Measurements from ENCODE around the gene MYOCD. TPM values are rescaled to one million over a fixed set of nuclear protein-coding genes. Genes with fewer than 3 reads are reported as not detected.

MYOCD gene
- total and polyA plus RNA-seq, 7 donors = 0.46 to 168 (median 108) TPM

GRCh38 chr17:12730421-12730820 is 64.7 kb downstream of the MYOCD start:
- Histone ChIP-seq H3K36me3 (peaks cover 0 to 21% (median 3%) of the 10 kb centered on the region in 4 donors), H3K27ac (peak overlapping the region; percentile 20 to 80 (median 70)), H3K4me3 (no peak overlapping the region), H3K4me1 (peaks cover 0 to 43% (median 35%) of the 10 kb centered on the region in 4 donors), H3K9me3 (no peaks in the 10 kb centered on the region), H3K27me3 (no peaks in the 10 kb centered on the region)
- no peak for TF ChIP-seq POLR2A (IDR thresholded peaks at IDR 0.05)
- no peak for TF ChIP-seq CTCF (IDR thresholded peaks at IDR 0.05)
- no peak for TF ChIP-seq POLR2AphosphoS5 (IDR thresholded peaks at IDR 0.05)
- no peak for TF ChIP-seq EP300 (IDR thresholded peaks at IDR 0.05)
- intact Hi-C loops (cut with DNase I) = loop anchor here (10.0 kb wide), 2 partner anchors 186 to 306 kb away; no protein-coding TSS in a partner anchor
- no peak for DNase-seq
- WGBS, 2 donors = 82 to 90% methylated on average over 5 of the region's 5 CpGs

DNA sequence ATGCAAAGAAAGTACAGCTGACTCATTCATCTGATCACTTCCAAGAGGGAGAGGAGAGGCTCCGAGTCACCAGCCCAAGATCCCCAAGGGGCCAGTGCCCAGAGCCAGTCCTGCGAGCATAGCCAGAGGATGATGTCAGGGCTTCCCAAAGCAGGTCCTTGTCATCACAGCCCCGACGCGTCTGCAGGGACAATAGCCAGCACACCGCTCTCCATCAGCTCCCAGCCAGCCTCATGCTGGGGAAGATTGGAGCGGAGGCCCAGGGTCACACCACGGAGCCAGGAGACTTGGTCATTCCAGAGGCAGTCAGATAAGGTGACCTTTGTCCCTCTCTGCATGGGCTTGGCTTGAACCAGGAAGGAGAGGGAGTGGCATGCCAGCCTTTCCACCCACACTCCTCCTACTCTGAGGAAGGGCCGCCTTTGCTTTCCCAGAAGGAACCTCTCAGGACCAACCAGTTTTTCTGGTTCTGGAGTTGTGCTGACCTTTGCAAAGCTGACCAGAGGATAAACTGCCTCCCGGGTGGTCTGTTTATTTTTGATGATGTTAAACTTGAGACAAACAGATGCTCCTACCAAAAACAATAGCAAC is 65.3 kb downstream of the MYOCD start:
- DNase-seq = peak; percentile 79
- WGBS, 2 donors = 6 to 35% methylated on average over 10 of the region's 10 CpGs
- H3K27me3 ChIP-seq = no peaks in the 10 kb centered on the region
- peak overlapping the region; percentile 20 to 80 (median 70) for H3K27ac ChIP-seq
- peak in 1 of 4 donors; percentile 66 for TF ChIP-seq EP300 (IDR thresholded peaks at IDR 0.05)
- peak; percentile 7 to 74 (median 58) for TF ChIP-seq POLR2AphosphoS5 (IDR thresholded peaks at IDR 0.05)
- no peak for TF ChIP-seq CTCF (IDR thresholded peaks at IDR 0.05)
- peaks cover 0 to 43% (median 35%) of the 10 kb centered on the region in 4 donors for H3K4me1 ChIP-seq
- intact Hi-C loops (cut with DNase I) = loop anchor here (10.0 kb wide), 2 partner anchors 186 to 306 kb away; no protein-coding TSS in a partner anchor
- H3K9me3 ChIP-seq = no peaks in the 10 kb centered on the region
- H3K4me3 ChIP-seq = no peak overlapping the region
- H3K36me3 ChIP-seq = peaks cover 0 to 26% (median 3%) of the 10 kb centered on the region in 4 donors

- no peak overlapping the region for H3K4me3 ChIP-seq
- H3K36me3 ChIP-seq = peaks cover 0 to 34% (median 5%) of the 10 kb centered on the region in 4 donors
- peak overlapping the region; percentile 20 to 80 (median 70) for H3K27ac ChIP-seq
- H3K9me3 ChIP-seq = no peaks in the 10 kb centered on the region
- DNase-seq = no peak
- WGBS, 2 donors = 39 to 75% methylated on average over 8 of the region's 8 CpGs
- TF ChIP-seq CTCF (IDR thresholded peaks at IDR 0.05) (no peak), POLR2A (IDR thresholded peaks at IDR 0.05) (no peak), POLR2AphosphoS5 (IDR thresholded peaks at IDR 0.05) (no peak), EP300 (IDR thresholded peaks at IDR 0.05) (no peak)
- intact Hi-C loops (cut with DNase I) = loop anchor here (10.0 kb wide), 2 partner anchors 187 to 307 kb away; no protein-coding TSS in a partner anchor
- H3K4me1 ChIP-seq = peaks cover 0 to 38% (median 31%) of the 10 kb centered on the region in 4 donors
- no peaks in the 10 kb centered on the region for H3K27me3 ChIP-seq
Measured at GRCh38 chr17:12731839-12732238, 66.1 kb downstream of the MYOCD start.

- Histone ChIP-seq H3K27me3 (no peaks in the 10 kb centered on the region), H3K9me3 (no peaks in the 10 kb centered on the region), H3K4me3 (no peak overlapping the region), H3K36me3 (peaks cover 0 to 40% (median 5%) of the 10 kb centered on the region in 4 donors), H3K4me1 (peaks cover 0 to 33% (median 26%) of the 10 kb centered on the region in 4 donors), H3K27ac (peak overlapping the region in 2 of 4 donors; percentile 76 to 80)
- TF ChIP-seq CTCF (IDR thresholded peaks at IDR 0.05) = no peak
- TF ChIP-seq EP300 (IDR thresholded peaks at IDR 0.05) = no peak
- TF ChIP-seq POLR2A (IDR thresholded peaks at IDR 0.05) = no peak
- TF ChIP-seq POLR2AphosphoS5 (IDR thresholded peaks at IDR 0.05) = no peak
- 93 to 95% methylated on average over 8 of the region's 8 CpGs for WGBS, 2 donors
- no peak for DNase-seq
- intact Hi-C loops (cut with DNase I) = loop anchor here (10.0 kb wide), 2 partner anchors 188 to 308 kb away; no protein-coding TSS in a partner anchor
Measured at GRCh38 chr17:12732366-12732765, 66.7 kb downstream of the MYOCD start.

Measured in sigmoid colon (tissue), 7 donors.